Skeletal muscle cell (primary cell): ENCODE measurements around the gene EDN2.

Source experiments
- DNase-seq: peaks from one replicate; pipeline ENCODE4 v3.0.0-alpha.2; 2010; ENCODE audit warnings: low read depth
- H3K4me3 ChIP-seq: 2 replicates; pipeline ENCODE4 v1.5.1; 2011; ENCODE audit warnings: low read depth, mild to moderate bottlenecking, control low read depth, low read length, moderate library complexity

Gene EDN2

GRCh38 chr1:41487126-41488039 lies 2.9 kb upstream of the EDN2 start:
- H3K4me3 ChIP-seq = no peak overlapping the region
- no peak for DNase-seq

GRCh38 chr1:41486371-41487125 lies 2.1 kb upstream of the EDN2 start:
- DNase-seq = no peak
- H3K4me3 ChIP-seq = no peak overlapping the region

- H3K4me3 ChIP-seq = no peak overlapping the region
Observed at GRCh38 chr1:41486053-41486370, 1.5 kb upstream of the EDN2 start.

GRCh38 chr1:41485605-41486004 lies 1.1 kb upstream of the EDN2 start:
- H3K4me3 ChIP-seq = no peak overlapping the region
- no peak for DNase-seq

More at GRCh38 chr1:41486053-41486370, 1.5 kb upstream of the EDN2 start:
- DNase-seq = no peak

- no peak for DNase-seq
- no peak overlapping the region for H3K4me3 ChIP-seq
Observed at GRCh38 chr1:41483960-41484401, 502 bp downstream of the EDN2 start.

GRCh38 chr1:41483001-41483850 lies 1.3 kb downstream of the EDN2 start:
- DNase-seq = no peak
- H3K4me3 ChIP-seq = no peak overlapping the region

GRCh38 chr1:41482001-41482765 lies 2.3 kb downstream of the EDN2 start:
- no peak for DNase-seq
- no peak overlapping the region for H3K4me3 ChIP-seq

- no peak overlapping the region for H3K4me3 ChIP-seq
- DNase-seq = no peak
Observed at GRCh38 chr1:41481109-41481775, 3.2 kb downstream of the EDN2 start.

- no peak for DNase-seq
- H3K4me3 ChIP-seq = no peak overlapping the region
Observed at GRCh38 chr1:41480204-41481108, 4.0 kb downstream of the EDN2 start.

- no peak overlapping the region for H3K4me3 ChIP-seq
- DNase-seq = no peak
Observed at GRCh38 chr1:41479808-41480160, 4.7 kb downstream of the EDN2 start.

GRCh38 chr1:41479000-41479807 lies 5.3 kb downstream of the EDN2 start:
- no peak overlapping the region for H3K4me3 ChIP-seq
- DNase-seq = no peak

- H3K4me3 ChIP-seq = no peak overlapping the region
- no peak for DNase-seq
Observed at GRCh38 chr1:41478118-41478748, 6.2 kb downstream of the EDN2 start.

- DNase-seq = no peak
- no peak overlapping the region for H3K4me3 ChIP-seq
Observed at GRCh38 chr1:41476807-41477361, 7.6 kb downstream of the EDN2 start.

- no peak overlapping the region for H3K4me3 ChIP-seq
- no peak for DNase-seq
Observed at GRCh38 chr1:41475859-41476567, 8.5 kb downstream of the EDN2 start.

- no peak for DNase-seq
Observed at GRCh38 chr1:41475346-41475745, 9.1 kb downstream of the EDN2 start.

More at GRCh38 chr1:41475346-41475745, 9.1 kb downstream of the EDN2 start:
- no peak overlapping the region for H3K4me3 ChIP-seq
